B cell (primary cell): ENCODE measurements around the gene PARVB. TPM values are rescaled to one million over a fixed set of nuclear protein-coding genes. Genes with fewer than 3 reads are reported as not detected.
A peak's percentile ranks its signal among the peaks of the same experiment; 100 is the strongest.

Experiments used
- ATAC-seq: fragments of 200-7000 bp; cut with Tn5 transposase; one replicate; pipeline ENCODE4 v1.10.0; 2021; ENCODE audit warnings: low read depth, mild to moderate bottlenecking, moderate number of reproducible peaks, moderate library complexity
- CTCF ChIA-PET: fragments of 350-600 bp; sonication (Branson Sonifier 250); formaldehyde crosslinking; loops from one replicate; lab custom pipeline; 2021; ENCODE audit warnings: antibody characterized with exemption, inconsistent platforms; lab: Charles Lee
- POLR2A ChIA-PET: fragments of 350-600 bp; sonication (Branson Sonifier 250); formaldehyde crosslinking; loops from one replicate; lab custom pipeline; 2021; ENCODE audit warnings: antibody characterized with exemption; lab: Charles Lee
- DNase-seq: peaks from one replicate; pipeline ENCODE4 v3.0.0; 2013
- H2AFZ ChIP-seq: 2 replicates; pipeline ENCODE4 v1.6.1; 2012; ENCODE audit warnings: mild to moderate bottlenecking, low read depth, low read length; ENCODE audit not compliant: insufficient read depth, poor library complexity, severe bottlenecking
- H3K27ac ChIP-seq, 2 donors: 1 replicate in 1 of 2; 2 replicates in 1 of 2; pipeline ENCODE4 v1.5.1; 2012 to 2013; ENCODE audit warnings: low read length in 2 of 2, mild to moderate bottlenecking in 2 of 2, moderate library complexity in 1 of 2
- H3K27me3 ChIP-seq, 4 experiments: fragments of 200-600 bp in 1 of 4; sonication (generic) in 1 of 4; replicated peaks in 1 of 4; 1 replicate in 2 of 4; 2 replicates in 2 of 4; pipeline versions ENCODE4 v1.6.1 to v1.7.0; 2013 to 2016; ENCODE audit warnings: low read length in 3 of 4, mild to moderate bottlenecking in 2 of 4, mixed read lengths in 1 of 4, moderate library complexity in 1 of 4; ENCODE audit not compliant: insufficient read depth in 4 of 4, control insufficient read depth in 3 of 4; ENCODE audit errors: control extremely low read depth in 1 of 4
- H3K36me3 ChIP-seq, 2 experiments: replicated peaks in 1 of 2; 1 replicate in 1 of 2; 2 replicates in 1 of 2; pipeline versions ENCODE4 v1.6.1 to v1.7.1; 2013; ENCODE audit warnings: low read length in 1 of 2; ENCODE audit not compliant: insufficient read depth in 2 of 2, control insufficient read depth in 1 of 2; ENCODE audit errors: control extremely low read depth in 1 of 2, extremely low read depth in 1 of 2
- H3K4me1 ChIP-seq, 2 donors: fragments of 200-600 bp in 1 of 2; sonication (generic) in 1 of 2; 1 replicate in 1 of 2; 2 replicates in 1 of 2; pipeline versions ENCODE4 v1.5.1 to v1.6.1; 2013 to 2017; ENCODE audit warnings: low read length in 2 of 2; ENCODE audit not compliant: control insufficient read depth in 2 of 2, insufficient read depth in 2 of 2
- H3K4me2 ChIP-seq: replicated peaks from 2 replicates; pipeline ENCODE3; 2012; ENCODE audit warnings: mild to moderate bottlenecking, low read depth, low read length; ENCODE audit not compliant: poor library complexity, severe bottlenecking
- H3K4me3 ChIP-seq, 5 experiments: fragments of 200-600 bp in 1 of 5; sonication (generic) in 1 of 5; 1 replicate in 3 of 5; 2 replicates in 2 of 5; pipeline versions ENCODE4 v1.5.1 to v1.7.0; 2011 to 2016; ENCODE audit warnings: low read length in 4 of 5, mild to moderate bottlenecking in 4 of 5, low read depth in 2 of 5, control low read depth in 1 of 5, moderate library complexity in 1 of 5; ENCODE audit not compliant: insufficient read depth in 1 of 5; ENCODE audit errors: control extremely low read depth in 1 of 5, extremely low read depth in 1 of 5
- H3K79me2 ChIP-seq: fragments of 200-600 bp; sonication (generic); one replicate; pipeline ENCODE4 v1.6.0; 2016; ENCODE audit warnings: low read length; ENCODE audit not compliant: control insufficient read depth, insufficient read depth
- H3K9ac ChIP-seq: fragments of 200-600 bp; sonication (generic); 2 replicates; pipeline ENCODE4 v1.6.1; 2017; ENCODE audit warnings: mild to moderate bottlenecking, low read length, moderate library complexity
- H3K9me3 ChIP-seq, 3 donors: one replicate each; pipeline versions ENCODE4 v1.6.1 to v1.7.1; 2013; ENCODE audit warnings: low read length in 2 of 3; ENCODE audit not compliant: control insufficient read depth in 2 of 3, insufficient read depth in 1 of 3; ENCODE audit errors: control extremely low read depth in 1 of 3
- H4K20me1 ChIP-seq: 2 replicates; pipeline ENCODE4 v1.6.0; 2012; ENCODE audit warnings: mild to moderate bottlenecking, low read length; ENCODE audit not compliant: insufficient read depth, control insufficient read depth, poor library complexity, severe bottlenecking
- H3K27ac Mint-ChIP-seq: one replicate; pipeline ENCODE4 v1.8.0; 2021; ENCODE audit warnings: mixed read lengths
- H3K27me3 Mint-ChIP-seq: one replicate; pipeline ENCODE4 v1.8.0; 2021; ENCODE audit warnings: mixed read lengths
- H3K4me1 Mint-ChIP-seq: one replicate; pipeline ENCODE4 v1.8.0; 2021; ENCODE audit warnings: mixed read lengths
- H3K4me3 Mint-ChIP-seq: one replicate; pipeline ENCODE4 v1.8.0; 2021; ENCODE audit warnings: mixed read lengths
- H3K9me3 Mint-ChIP-seq: one replicate; pipeline ENCODE4 v1.8.0; 2022; ENCODE audit warnings: mixed read lengths; ENCODE audit not compliant: insufficient read depth
- CTCF ChIP-seq: fragments of 200-600 bp; IDR thresholded peaks from one replicate; pipeline ENCODE4 v1.8.0; 2022; ENCODE audit warnings: antibody characterized with exemption, mild to moderate bottlenecking
- EZH2 ChIP-seq: IDR thresholded peaks from 2 replicates; pipeline ENCODE4 v1.6.1; 2012; ENCODE audit warnings: borderline replicate concordance, low read depth, mild to moderate bottlenecking, moderate library complexity, low read length; ENCODE audit not compliant: insufficient read depth, poor library complexity, severe bottlenecking
- WGBS: methylation state at CpG from one replicate; pipeline ENCODE4 v1.1.5; 2013; ENCODE audit warnings: missing lambda C conversion rate; ENCODE audit not compliant: insufficient coverage; 5-methylcytosine and 5-hydroxymethylcytosine counted together
- intact Hi-C: fragments of 100-400 bp; cut with micrococcal nuclease; formaldehyde crosslinking; loops from one replicate; pipeline ENCODE4 v1.10.0; 2022
- polyA plus RNA-seq: library from polyadenylated mRNA; depleted of rRNA; stranded (reverse); fragments of >200 nt; gene quantifications from 2 replicates; pipeline ENCODE4 v1.2.3, GENCODE V29; 2012
- total RNA-seq, 2 donors: library from RNA; stranded (reverse); fragments of 120-200 nt in 1 of 2; gene quantifications; 1 replicate in 1 of 2; 2 replicates in 1 of 2; pipeline versions ENCODE4 v1.2.3 to v1.2.4, GENCODE V29; 2013 to 2022

The PARVB gene
- total and polyA plus RNA-seq, 2 donors (not counting 1 experiment from before 2014, with no cell fraction given) = 48.0 to 49.4 TPM

GRCh38 chr22:44204739-44205515 is 180.8 kb downstream of the PARVB start:
- Histone ChIP-seq H3K9ac (peak overlapping the region; percentile 1), H3K36me3 (peaks cover 0 to 49% of the 10 kb centered on the region in 2 experiments), H3K4me2 (peak overlapping the region; percentile 66), H2AFZ (no peak overlapping the region), H3K4me1 (peaks cover 33 to 44% of the 10 kb centered on the region in 2 donors), H3K27me3 (no peaks in the 10 kb centered on the region), H4K20me1 (peaks cover 37% of the 10 kb centered on the region), H3K27ac (peak overlapping the region; percentile 41 to 69), H3K4me3 (peak overlapping the region in 1 of 5 experiments; percentile 10), H3K9me3 (peaks cover 0 to 5% (median 0%) of the 10 kb centered on the region in 3 donors), H3K79me2 (peaks cover 4% of the 10 kb centered on the region)
- H3K4me1 Mint-ChIP-seq = peaks cover 51% of the 10 kb centered on the region
- DNase-seq (peak; percentile 69), ATAC-seq (peak; percentile 92)
- no peaks in the 10 kb centered on the region for H3K27me3 Mint-ChIP-seq
- peak overlapping the region; percentile 75 for H3K27ac Mint-ChIP-seq
- ChIA-PET POLR2A (interaction anchor here (1.4 kb wide), 2 partner anchors 23 to 32 kb away, joined by 3 read pairs; no protein-coding TSS in a partner anchor), CTCF (interaction anchor here (0.8 to 1.3 kb wide), 2 partner anchors 34 to 119 kb away, joined by 3 read pairs; no protein-coding TSS in a partner anchor)
- peaks cover 9% of the 10 kb centered on the region for H3K9me3 Mint-ChIP-seq
- intact Hi-C loops = no loop called here
- H3K4me3 Mint-ChIP-seq = peak overlapping the region; percentile 50
- TF ChIP-seq EZH2 (no peak), CTCF (no peak)
- 52% methylated on average over 14 of the region's 16 CpGs for WGBS
